RPMI7951 (cell line): ENCODE results near the gene GHRH. TPM values are rescaled to one million over a fixed set of nuclear protein-coding genes. Genes with fewer than 3 reads are reported as not detected.

Experiments
- DNase-seq: peaks from one replicate; pipeline ENCODE4 v3.0.0-alpha.2; 2012; ENCODE audit warnings: low read depth
- total RNA-seq: library from RNA; depleted of rRNA; stranded (reverse); fragments of >200 nt; shearing (Covaris generic); gene quantifications from 2 replicates; pipeline ENCODE4 v1.2.3, GENCODE V29; 2014

GHRH gene
- total RNA-seq, 1 experiment from 2014 or later = not detected

GRCh38 chr20:37262505-37262904 lies 891 bp upstream of the GHRH start:
- DNase-seq = no peak

GRCh38 chr20:37260923-37261322 lies 691 bp downstream of the GHRH start:
- DNase-seq = no peak

GRCh38 chr20:37259865-37260264 lies 1.7 kb downstream of the GHRH start:
- no peak for DNase-seq

- DNase-seq = no peak
Observed at GRCh38 chr20:37259031-37259430, 2.6 kb downstream of the GHRH start.

GRCh38 chr20:37257988-37258387 lies 3.6 kb downstream of the GHRH start:
- DNase-seq = no peak

GRCh38 chr20:37257530-37257929 lies 4.1 kb downstream of the GHRH start:
- no peak for DNase-seq

GRCh38 chr20:37256286-37256685 lies 5.3 kb downstream of the GHRH start:
- no peak for DNase-seq

GRCh38 chr20:37254114-37254878 lies 7.3 kb downstream of the GHRH start:
- DNase-seq = no peak

- no peak for DNase-seq
Observed at GRCh38 chr20:37253087-37253486, 8.5 kb downstream of the GHRH start.

GRCh38 chr20:37251825-37252477 lies 9.7 kb downstream of the GHRH start:
- no peak for DNase-seq

- DNase-seq = no peak
Observed at GRCh38 chr20:37249304-37249703, 12.3 kb downstream of the GHRH start.

GRCh38 chr20:37247547-37247946 lies 14.1 kb downstream of the GHRH start:
- DNase-seq = no peak

- no peak for DNase-seq
Observed at GRCh38 chr20:37246736-37247135, 14.9 kb downstream of the GHRH start.

- no peak for DNase-seq
Observed at GRCh38 chr20:37245216-37246150, 16.1 kb downstream of the GHRH start.

GRCh38 chr20:37244572-37244957 lies 17.0 kb downstream of the GHRH start:
- no peak for DNase-seq

GRCh38 chr20:37243937-37244571 lies 17.6 kb downstream of the GHRH start:
- no peak for DNase-seq

- DNase-seq = no peak
Observed at GRCh38 chr20:37243076-37243936, 18.3 kb downstream of the GHRH start.

- DNase-seq = no peak
Observed at GRCh38 chr20:37242503-37242902, 19.1 kb downstream of the GHRH start.

GRCh38 chr20:37240337-37241067 lies 21.1 kb downstream of the GHRH start:
- DNase-seq = no peak

- DNase-seq = no peak
Observed at GRCh38 chr20:37238935-37239451, 22.6 kb downstream of the GHRH start.
